Neutrophil (primary cell): ENCODE data around the gene CERS6.
A peak's percentile ranks its signal among the peaks of the same experiment; 100 is the strongest.

Experiments
- H3K27ac ChIP-seq: fragments of 200-600 bp; sonication (generic); 2 replicates; pipeline ENCODE4 v1.5.1; 2016; ENCODE audit warnings: mild to moderate bottlenecking, moderate library complexity
- H3K27me3 ChIP-seq: fragments of 200-600 bp; sonication (generic); 2 replicates; pipeline ENCODE4 v1.6.0; 2016; ENCODE audit warnings: mild to moderate bottlenecking
- H3K36me3 ChIP-seq: fragments of 200-600 bp; sonication (generic); 2 replicates; pipeline ENCODE4 v1.5.1; 2017
- H3K4me1 ChIP-seq, 2 experiments: fragments of 200-600 bp in 1 of 2; sonication (generic) in 1 of 2; 1 replicate in 1 of 2; 2 replicates in 1 of 2; pipeline versions ENCODE4 v1.5.1 to v1.6.1; 2013 to 2016; ENCODE audit warnings: low read depth in 1 of 2, low read length in 1 of 2, mild to moderate bottlenecking in 1 of 2, moderate library complexity in 1 of 2; ENCODE audit not compliant: control insufficient read depth in 1 of 2, insufficient read depth in 1 of 2
- H3K4me3 ChIP-seq, 2 experiments: fragments of 200-600 bp in 1 of 2; sonication (generic) in 1 of 2; 1 replicate in 1 of 2; 2 replicates in 1 of 2; pipeline ENCODE4 v1.5.1; 2013 to 2016; ENCODE audit warnings: low read depth in 1 of 2, low read length in 1 of 2, mild to moderate bottlenecking in 1 of 2, moderate library complexity in 1 of 2
- H3K9me3 ChIP-seq: fragments of 200-600 bp; sonication (generic); 2 replicates; pipeline ENCODE4 v1.5.1; 2016
- CTCF ChIP-seq: fragments of 200-600 bp; sonication (generic); IDR thresholded peaks from 2 replicates; pipeline ENCODE4 v1.5.1; 2016; ENCODE audit warnings: antibody characterized with exemption

CERS6 gene

DNA sequence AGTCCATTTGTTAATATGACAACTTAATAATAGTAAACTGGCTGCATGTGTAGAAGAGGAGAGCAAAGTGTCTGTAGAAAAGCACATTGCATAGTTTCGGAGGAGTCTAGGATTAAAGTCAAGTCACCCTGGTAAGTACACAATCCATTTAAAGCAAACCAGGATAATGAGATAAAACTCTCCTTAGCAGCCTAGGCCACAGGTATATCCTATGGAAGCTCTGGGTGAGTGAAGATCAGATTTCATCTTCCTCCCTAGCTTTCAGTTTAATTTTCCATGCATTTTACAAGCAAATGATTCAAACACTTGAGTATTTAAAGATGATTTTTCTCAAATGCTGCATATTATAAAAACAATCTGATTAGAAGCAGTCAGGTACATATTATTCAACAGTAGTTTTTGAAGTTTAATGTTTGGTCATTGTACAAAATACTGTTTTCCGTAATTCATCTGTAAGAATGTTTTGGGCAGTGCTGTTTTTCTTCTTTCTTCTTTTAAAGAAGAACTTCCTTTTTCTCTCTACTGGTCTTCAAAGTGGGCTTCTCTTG, 10.2 kb downstream of the CERS6 start:
- Histone ChIP-seq H3K4me1 (peaks cover 31 to 43% of the 10 kb centered on the region in 2 experiments), H3K27me3 (no peaks in the 10 kb centered on the region), H3K27ac (peak overlapping the region; percentile 60), H3K36me3 (no peaks in the 10 kb centered on the region), H3K9me3 (no peaks in the 10 kb centered on the region), H3K4me3 (peak overlapping the region in 1 of 2 experiments; percentile 29)
- no peak for TF ChIP-seq CTCF

DNA sequence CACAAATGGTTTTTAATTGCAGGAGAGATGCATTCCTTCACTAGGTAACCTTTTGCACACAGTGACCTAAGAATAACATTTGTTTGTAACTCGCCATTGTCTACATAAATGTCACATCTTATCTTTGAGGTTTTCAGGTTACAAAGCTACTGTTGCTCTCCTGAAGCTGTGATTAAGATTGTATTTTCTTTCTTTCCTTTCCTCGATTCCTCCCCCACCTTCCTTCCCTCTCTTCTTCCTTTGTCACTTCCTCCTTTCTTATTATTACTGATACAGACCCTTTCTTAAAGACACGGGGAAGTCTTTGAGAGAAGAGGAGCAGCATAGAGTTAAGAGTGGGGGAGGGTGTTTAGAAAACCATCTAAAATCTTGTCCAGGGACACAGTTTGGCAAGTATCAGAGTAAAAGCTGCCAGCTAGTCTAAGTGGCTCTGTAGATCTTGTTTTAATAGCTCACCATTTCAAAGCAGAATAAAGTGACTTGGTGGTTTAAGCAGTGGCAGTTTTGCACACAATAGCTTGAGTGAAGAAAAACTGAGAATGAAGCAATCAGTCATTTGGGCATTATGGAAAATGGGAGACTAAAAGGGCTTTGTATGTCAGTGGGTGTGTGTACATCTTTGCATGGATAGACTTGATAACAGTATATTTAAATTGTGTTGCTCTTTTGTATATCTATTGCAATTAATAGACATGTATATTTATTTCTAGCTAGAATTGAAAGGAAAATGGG, 10.9 kb downstream of the CERS6 start:
- peak overlapping the region; percentile 60 for H3K27ac ChIP-seq
- H3K4me1 ChIP-seq: peaks cover 31 to 40% of the 10 kb centered on the region in 2 experiments
- H3K36me3 ChIP-seq: no peaks in the 10 kb centered on the region
- peak overlapping the region in 1 of 2 experiments; percentile 29 for H3K4me3 ChIP-seq
- H3K27me3 ChIP-seq: no peaks in the 10 kb centered on the region
- H3K9me3 ChIP-seq: no peaks in the 10 kb centered on the region
- TF ChIP-seq CTCF: no peak

- H3K9me3 ChIP-seq: no peaks in the 10 kb centered on the region
- peaks cover 31 to 40% of the 10 kb centered on the region in 2 experiments for H3K4me1 ChIP-seq
- H3K4me3 ChIP-seq: no peak overlapping the region
- peak overlapping the region; percentile 43 for H3K27ac ChIP-seq
- TF ChIP-seq CTCF: no peak
- no peaks in the 10 kb centered on the region for H3K36me3 ChIP-seq
- no peaks in the 10 kb centered on the region for H3K27me3 ChIP-seq
Measured at GRCh38 chr2:168467729-168468128, 11.7 kb downstream of the CERS6 start.

DNA sequence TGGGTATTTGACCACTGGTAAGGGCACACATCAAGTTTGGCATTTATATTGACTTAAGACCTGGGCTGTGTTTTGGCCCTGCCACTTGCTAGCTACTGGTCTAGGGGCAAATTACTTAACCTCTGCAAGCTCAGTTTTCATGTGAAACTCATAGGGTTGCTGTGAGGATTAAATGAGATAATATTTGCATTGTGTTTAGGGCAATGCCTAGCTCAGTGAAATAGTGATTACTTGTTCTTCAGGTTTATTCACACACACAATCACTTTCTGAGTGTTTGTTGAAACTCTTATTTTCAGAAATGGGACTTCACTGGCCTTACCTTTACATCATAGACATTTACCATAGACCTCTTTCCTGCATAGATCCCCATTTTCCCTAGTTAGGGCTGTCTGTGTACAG, 12.3 kb downstream of the CERS6 start:
- H3K4me1 ChIP-seq: peaks cover 31 to 40% of the 10 kb centered on the region in 2 experiments
- no peaks in the 10 kb centered on the region for H3K27me3 ChIP-seq
- peak overlapping the region; percentile 43 for H3K27ac ChIP-seq
- no peaks in the 10 kb centered on the region for H3K9me3 ChIP-seq
- no peaks in the 10 kb centered on the region for H3K36me3 ChIP-seq
- H3K4me3 ChIP-seq: no peak overlapping the region
- TF ChIP-seq CTCF: no peak

DNA sequence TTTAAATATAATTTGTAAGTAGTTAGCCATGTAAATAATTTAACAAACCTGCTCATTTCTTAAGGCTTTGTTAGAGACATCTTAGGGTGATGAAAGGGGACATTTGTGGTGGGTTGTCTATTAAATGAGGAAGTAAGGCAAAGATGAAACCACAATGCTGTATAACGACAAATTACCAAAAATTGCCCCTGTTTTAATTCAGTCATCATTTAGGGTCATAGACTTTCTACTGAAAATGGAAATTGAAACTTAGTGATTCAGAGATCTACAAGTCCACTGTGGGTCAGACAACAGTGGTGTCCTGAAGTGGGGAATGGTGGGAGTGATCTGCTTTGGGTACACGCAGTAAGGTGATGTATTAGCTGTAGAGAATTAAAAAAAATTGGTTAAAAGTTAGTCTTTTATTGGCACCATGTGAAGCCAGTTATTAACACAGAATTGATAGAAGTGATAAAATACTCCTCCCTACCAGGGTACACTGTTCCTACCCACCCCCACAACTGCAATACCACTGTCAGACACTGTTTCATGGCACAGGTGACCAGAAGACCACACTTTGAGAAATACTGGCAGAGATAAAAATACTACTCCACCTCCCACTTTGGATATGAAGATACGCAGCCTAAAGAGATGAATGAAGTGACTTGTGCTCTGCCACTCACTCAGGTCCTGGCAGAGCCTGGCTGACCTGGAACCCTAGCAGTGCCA, 13.4 kb downstream of the CERS6 start:
- H3K4me3 ChIP-seq: no peak overlapping the region
- no peaks in the 10 kb centered on the region for H3K9me3 ChIP-seq
- H3K27me3 ChIP-seq: no peaks in the 10 kb centered on the region
- no peaks in the 10 kb centered on the region for H3K36me3 ChIP-seq
- H3K4me1 ChIP-seq: peaks cover 31 to 40% of the 10 kb centered on the region in 2 experiments
- peak overlapping the region; percentile 37 for H3K27ac ChIP-seq
- no peak for TF ChIP-seq CTCF
